Neural progenitor cell (in vitro differentiated cells): ENCODE results near the gene DNAJC8. TPM values are rescaled to one million over a fixed set of nuclear protein-coding genes. Genes with fewer than 3 reads are reported as not detected.

Source experiments
- DNase-seq: peaks from one replicate; pipeline ENCODE4 v3.0.0-alpha.2; 2016; ENCODE audit warnings: low spot score
- H2AFZ ChIP-seq: fragments of 200-600 bp; sonication (generic); replicated peaks from 2 replicates; pipeline ENCODE4 v1.6.1; 2016; ENCODE audit warnings: antibody characterized with exemption
- H3F3A ChIP-seq: fragments of 200-600 bp; sonication (generic); 2 replicates; pipeline ENCODE4 v1.6.1; 2016; ENCODE audit warnings: antibody characterized with exemption, low read depth
- H3K27ac ChIP-seq: fragments of 200-600 bp; sonication (generic); 2 replicates; pipeline ENCODE4 v1.5.1; 2016; ENCODE audit warnings: mild to moderate bottlenecking
- H3K27me3 ChIP-seq: fragments of 200-600 bp; sonication (generic); 2 replicates; pipeline ENCODE4 v1.6.1; 2016; ENCODE audit warnings: mild to moderate bottlenecking, moderate library complexity
- H3K36me3 ChIP-seq: fragments of 200-600 bp; sonication (generic); 2 replicates; pipeline ENCODE4 v1.5.1; 2016
- H3K4me1 ChIP-seq: fragments of 200-600 bp; sonication (generic); 2 replicates; pipeline ENCODE4 v1.6.1; 2016; ENCODE audit warnings: mixed run types
- H3K4me2 ChIP-seq: fragments of 200-600 bp; sonication (generic); 2 replicates; pipeline ENCODE4 v1.6.1; 2016
- H3K4me3 ChIP-seq: fragments of 200-600 bp; sonication (generic); 2 replicates; pipeline ENCODE4 v1.5.1; 2016
- H3K79me2 ChIP-seq: fragments of 200-600 bp; sonication (generic); 2 replicates; pipeline ENCODE4 v1.6.1; 2016; ENCODE audit warnings: low read depth
- H3K9ac ChIP-seq: fragments of 200-600 bp; sonication (generic); 2 replicates; pipeline ENCODE4 v1.6.1; 2016
- H3K9me3 ChIP-seq: fragments of 200-600 bp; sonication (generic); 2 replicates; pipeline ENCODE4 v1.5.1; 2016; ENCODE audit warnings: low read depth
- H4K20me1 ChIP-seq: fragments of 200-600 bp; sonication (generic); 2 replicates; pipeline ENCODE4 v1.6.1; 2016; ENCODE audit warnings: low read depth
- H3K27ac Mint-ChIP-seq: 3 replicates; pipeline ENCODE4 v1.8.0; 2021; ENCODE audit warnings: mixed read lengths
- H3K27me3 Mint-ChIP-seq: 2 replicates; pipeline ENCODE4 v1.8.0; 2022; ENCODE audit warnings: low read depth, mild to moderate bottlenecking, inconsistent platforms, moderate library complexity, mixed read lengths; ENCODE audit not compliant: insufficient read depth
- H3K36me3 Mint-ChIP-seq: 3 replicates; pipeline ENCODE4 v1.8.0; 2021; ENCODE audit warnings: mixed read lengths
- H3K4me1 Mint-ChIP-seq: 3 replicates; pipeline ENCODE4 v1.8.0; 2021; ENCODE audit warnings: mixed read lengths
- H3K4me3 Mint-ChIP-seq: 3 replicates; pipeline ENCODE4 v1.8.0; 2021; ENCODE audit warnings: mild to moderate bottlenecking, moderate library complexity, mixed read lengths
- H3K9me3 Mint-ChIP-seq: 3 replicates; pipeline ENCODE4 v1.8.0; 2020; ENCODE audit warnings: mixed read lengths
- CTCF ChIP-seq: fragments of 200-600 bp; sonication (generic); IDR thresholded peaks from 2 replicates; pipeline ENCODE4 v1.5.1; 2017; ENCODE audit warnings: antibody characterized with exemption, mild to moderate bottlenecking
- EZH2 ChIP-seq: fragments of 200-600 bp; sonication (generic); IDR thresholded peaks from 2 replicates; pipeline ENCODE4 v1.6.1; 2017; ENCODE audit warnings: antibody characterized with exemption, mild to moderate bottlenecking, moderate library complexity
- EZH2phosphoT487 ChIP-seq: fragments of 200-600 bp; sonication (generic); IDR thresholded peaks from 2 replicates; pipeline ENCODE4 v1.6.1; 2017; ENCODE audit warnings: antibody characterized with exemption
- total RNA-seq: library from RNA; depleted of rRNA; stranded (reverse); fragments of >200 nt; gene quantifications from 2 replicates; pipeline ENCODE4 v1.2.3, GENCODE V29; 2015; ENCODE audit warnings: low replicate concordance

Gene DNAJC8
- total RNA-seq, 1 donor from 2014 or later, result 117 TPM

GRCh38 chr1:28155628-28156027, 77.2 kb downstream of the DNAJC8 start:
- no peaks in the 10 kb centered on the region for H3K79me2 ChIP-seq
- H3K4me1 Mint-ChIP-seq, result no peaks in the 10 kb centered on the region
- no peak overlapping the region for H3K4me3 Mint-ChIP-seq
- H3K4me3 ChIP-seq, result no peak overlapping the region
- H3K4me1 ChIP-seq, result no peaks in the 10 kb centered on the region
- H3K9me3 Mint-ChIP-seq, result no peaks in the 10 kb centered on the region
- H3K27me3 Mint-ChIP-seq, result peaks cover 4% of the 10 kb centered on the region
- H2AFZ ChIP-seq, result no peak overlapping the region
- H3K36me3 Mint-ChIP-seq, result no peaks in the 10 kb centered on the region
- no peak for DNase-seq
- H4K20me1 ChIP-seq, result no peaks in the 10 kb centered on the region
- no peaks in the 10 kb centered on the region for H3F3A ChIP-seq
- no peak overlapping the region for H3K9ac ChIP-seq
- no peak overlapping the region for H3K27ac Mint-ChIP-seq
- TF ChIP-seq CTCF (no peak), EZH2 (no peak), EZH2phosphoT487 (no peak)
- H3K4me2 ChIP-seq, result no peak overlapping the region
- H3K36me3 ChIP-seq, result no peaks in the 10 kb centered on the region
- no peaks in the 10 kb centered on the region for H3K9me3 ChIP-seq
- no peaks in the 10 kb centered on the region for H3K27me3 ChIP-seq
- no peak overlapping the region for H3K27ac ChIP-seq

DNA sequence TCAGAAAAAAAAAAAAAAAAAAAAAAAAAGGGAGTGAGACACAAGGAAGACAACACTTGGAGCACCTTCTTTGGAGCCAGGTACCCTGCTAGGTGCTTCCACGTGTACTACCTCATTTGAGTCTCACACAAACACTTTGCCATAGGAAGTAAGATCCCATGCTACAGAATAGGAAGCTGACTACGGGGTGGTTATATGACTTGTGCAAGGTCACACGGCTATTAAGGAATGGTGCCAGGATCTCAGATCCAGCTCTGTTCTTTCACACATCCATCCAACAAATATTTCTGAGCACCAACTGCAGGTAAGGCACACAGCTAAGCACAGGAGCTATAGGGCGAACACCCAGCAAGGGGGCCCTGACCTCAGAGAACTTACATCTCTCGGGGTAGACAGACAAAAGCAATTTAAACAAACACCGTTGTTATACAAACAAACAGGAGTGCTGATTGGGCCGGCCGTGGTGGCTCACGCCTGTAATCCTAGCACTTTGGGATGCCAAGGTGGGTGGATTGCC, 78.7 kb downstream of the DNAJC8 start:
- Histone ChIP-seq H3K9ac (no peak overlapping the region), H3K27ac (no peak overlapping the region), H3K36me3 (no peaks in the 10 kb centered on the region), H3K27me3 (no peaks in the 10 kb centered on the region), H3K4me3 (no peak overlapping the region), H3K9me3 (no peaks in the 10 kb centered on the region), H3K79me2 (no peaks in the 10 kb centered on the region), H3K4me2 (no peak overlapping the region), H4K20me1 (no peaks in the 10 kb centered on the region), H3K4me1 (no peaks in the 10 kb centered on the region), H3F3A (no peaks in the 10 kb centered on the region), H2AFZ (no peak overlapping the region)
- H3K4me3 Mint-ChIP-seq, result no peak overlapping the region
- TF ChIP-seq CTCF, result no peak
- no peak for TF ChIP-seq EZH2
- TF ChIP-seq EZH2phosphoT487, result no peak
- no peaks in the 10 kb centered on the region for H3K4me1 Mint-ChIP-seq
- H3K27me3 Mint-ChIP-seq, result peaks cover 4% of the 10 kb centered on the region
- no peaks in the 10 kb centered on the region for H3K9me3 Mint-ChIP-seq
- H3K36me3 Mint-ChIP-seq, result no peaks in the 10 kb centered on the region
- no peak overlapping the region for H3K27ac Mint-ChIP-seq
- DNase-seq, result no peak

Other genes starting within 250 kb of the DNAJC8 start
- gene EYA3, start 144.4 kb downstream of the DNAJC8 start, total RNA-seq, result 32.9 and 33.5 TPM in 2 replicates
- not detected in 2 replicates for gene PTAFR, start 56.3 kb downstream of the DNAJC8 start, total RNA-seq
- gene ATP5IF1, start 3.1 kb upstream of the DNAJC8 start, total RNA-seq, result 187 and 198 TPM in 2 replicates
- 7.6 and 19.1 TPM in 2 replicates for gene SESN2, start 26.5 kb upstream of the DNAJC8 start, total RNA-seq
- 16.9 and 27.3 TPM in 2 replicates for gene MED18, start 96.0 kb upstream of the DNAJC8 start, total RNA-seq
- gene PHACTR4, start 136.7 kb upstream of the DNAJC8 start, total RNA-seq, result 22.3 and 34.0 TPM in 2 replicates